Endothelial cell of umbilical vein (primary cell): ENCODE measurements around the gene DIP2A. TPM values are rescaled to one million over a fixed set of nuclear protein-coding genes. Genes with fewer than 3 reads are reported as not detected.

Experiments
- BruUV-seq: library from RNA; stranded (reverse); fragments of 400-500 nt; replicated peaks from 2 replicates; lab custom pipeline; 2021; lab: Mats Ljungman, UMichigan
- CTCF ChIA-PET: fragments of 300-600, 350-600 bp; sonication (Branson Sonifier 250); formaldehyde crosslinking; loops from one replicate; lab custom pipeline; 2021; ENCODE audit warnings: antibody characterized with exemption, inconsistent platforms; lab: Charles Lee
- POLR2A ChIA-PET: fragments of 300-600, 350-600 bp; sonication (Branson Sonifier 250); formaldehyde crosslinking; loops from one replicate; lab custom pipeline; 2021; ENCODE audit warnings: antibody characterized with exemption, inconsistent platforms; lab: Charles Lee
- DNase-seq: peaks from one replicate; pipeline ENCODE4 v3.0.0-alpha.2; 2011; ENCODE audit warnings: low read depth, low spot score
- FAIRE-seq: peaks from 2 replicates; lab custom pipeline; 2011; peaks lifted over from hg19 to GRCh38; lab: Jason Lieb, UNC
- H2AFZ ChIP-seq: 2 replicates; pipeline ENCODE4 v1.6.0; 2012; ENCODE audit warnings: low read depth, low read length, control low read depth, inconsistent platforms
- H3K27ac ChIP-seq: 2 replicates; pipeline ENCODE4 v1.5.1; 2011; ENCODE audit warnings: low read depth, mild to moderate bottlenecking, control low read depth, low read length, moderate library complexity; ENCODE audit not compliant: insufficient read depth
- H3K27me3 ChIP-seq, 2 experiments: 2 replicates each; pipeline versions ENCODE4 v1.6.0 to v1.6.1; 2011; ENCODE audit warnings: low read length in 2 of 2, mixed read lengths in 1 of 2; ENCODE audit not compliant: control insufficient read depth in 2 of 2, insufficient read depth in 2 of 2
- H3K36me3 ChIP-seq, 2 experiments: 2 replicates in 1 of 2; 3 replicates in 1 of 2; pipeline ENCODE4 v1.5.1; 2011; ENCODE audit warnings: low read length in 2 of 2, mild to moderate bottlenecking in 1 of 2, moderate library complexity in 1 of 2; ENCODE audit not compliant: control insufficient read depth in 2 of 2, insufficient read depth in 2 of 2; ENCODE audit errors: extremely low read depth in 1 of 2
- H3K4me1 ChIP-seq: 3 replicates; pipeline ENCODE4 v1.5.1; 2011; ENCODE audit warnings: mild to moderate bottlenecking, low read length; ENCODE audit not compliant: control insufficient read depth, insufficient read depth; ENCODE audit errors: extremely low read depth
- H3K4me2 ChIP-seq: 2 replicates; pipeline ENCODE4 v1.6.1; 2011; ENCODE audit warnings: low read length, control low read depth, mixed read lengths; ENCODE audit not compliant: insufficient read depth
- H3K4me3 ChIP-seq, 3 experiments: fragments of 200-600 bp in 1 of 3; sonication (generic), shearing (Covaris generic) in 1 of 3; replicated peaks in 1 of 3; 2 replicates each; pipeline ENCODE4 v1.5.1; 2011 to 2016; ENCODE audit warnings: control low read depth in 3 of 3, low read length in 3 of 3, mild to moderate bottlenecking in 2 of 3, inconsistent platforms in 1 of 3, low read depth in 1 of 3, moderate library complexity in 1 of 3; ENCODE audit not compliant: insufficient read depth in 1 of 3
- H3K79me2 ChIP-seq: 2 replicates; pipeline ENCODE4 v1.6.0; 2012; ENCODE audit warnings: low read length, inconsistent platforms; ENCODE audit not compliant: control insufficient read depth, insufficient read depth
- H3K9ac ChIP-seq: replicated peaks from 2 replicates; pipeline ENCODE3; 2011; ENCODE audit warnings: low read length, control low read depth; ENCODE audit not compliant: insufficient read depth; ENCODE audit errors: extremely low read depth
- H3K9me1 ChIP-seq: replicated peaks from 3 replicates; pipeline ENCODE4 v1.6.0; 2011; ENCODE audit warnings: mild to moderate bottlenecking, low read length; ENCODE audit not compliant: control insufficient read depth, insufficient read depth; ENCODE audit errors: extremely low read depth
- H3K9me3 ChIP-seq: replicated peaks from 2 replicates; pipeline ENCODE4 v1.5.1; 2012; ENCODE audit warnings: low read length, inconsistent platforms; ENCODE audit not compliant: control insufficient read depth, insufficient read depth
- H4K20me1 ChIP-seq: replicated peaks from 2 replicates; pipeline ENCODE3; 2011; ENCODE audit warnings: mild to moderate bottlenecking, low read length; ENCODE audit not compliant: control insufficient read depth, insufficient read depth; ENCODE audit errors: extremely low read depth
- EZH2 ChIP-seq: IDR thresholded peaks from 2 replicates; pipeline ENCODE4 v1.6.1; 2012; ENCODE audit warnings: borderline replicate concordance, low read depth, mild to moderate bottlenecking, moderate library complexity, low read length, inconsistent platforms; ENCODE audit not compliant: severe bottlenecking
- FOS ChIP-seq: IDR thresholded peaks from 2 replicates; pipeline ENCODE4 v1.6.1; 2011; ENCODE audit warnings: mild to moderate bottlenecking, low read length, moderate library complexity, borderline replicate concordance; ENCODE audit not compliant: insufficient read depth
- GATA2 ChIP-seq: IDR thresholded peaks from 2 replicates; pipeline ENCODE4 v1.7.0; 2011; ENCODE audit warnings: low read depth, mild to moderate bottlenecking, moderate library complexity, mixed read lengths, low read length; ENCODE audit not compliant: insufficient read length, insufficient read depth
- JUN ChIP-seq: IDR thresholded peaks from 2 replicates; pipeline ENCODE4 v1.6.1; 2011; ENCODE audit warnings: borderline replicate concordance, low read depth; ENCODE audit not compliant: insufficient read length, insufficient read depth
- MAX ChIP-seq: IDR thresholded peaks from 2 replicates; pipeline ENCODE4 v1.6.1; 2011; ENCODE audit not compliant: insufficient read depth, insufficient read length
- MYC ChIP-seq: IDR thresholded peaks from one replicate; pipeline ENCODE4 v1.6.1; 2011; ENCODE audit warnings: mild to moderate bottlenecking, low read depth, low read length
- POLR2A ChIP-seq: IDR thresholded peaks from 2 replicates; pipeline ENCODE4 v1.6.1; 2012; ENCODE audit warnings: low read depth, mild to moderate bottlenecking, control low read depth, low read length
- POLR2AphosphoS5 ChIP-seq: IDR thresholded peaks from 2 replicates; pipeline ENCODE4 v1.6.1; 2012; ENCODE audit warnings: low read depth, mild to moderate bottlenecking, control low read depth, low read length, moderate library complexity; ENCODE audit not compliant: insufficient read depth
- dilution Hi-C: fragments of 300-500 bp; cut with MboI; formaldehyde crosslinking; loops from one replicate; pipeline ENCODE4 v1.15.0; 2019; ENCODE audit warnings: low sequenced_read_pairs; ENCODE audit not compliant: extremely low pct_ligation_motif_present
- intact Hi-C: fragments of 100-400 bp; cut with micrococcal nuclease; formaldehyde crosslinking; loops from one replicate; pipeline ENCODE4 v1.10.0; 2022
- polyA plus RNA-seq, 4 experiments: library from polyadenylated mRNA; depleted of rRNA in 3 of 4; stranded (reverse) in 3 of 4; unstranded in 1 of 4; fragments of >200 nt; gene quantifications; 2 replicates each; pipeline versions ENCODE4 v1.2.1 to v1.2.3, GENCODE V29; 2011 to 2012; ENCODE audit warnings: missing spikeins in 1 of 4
- total RNA-seq: library from RNA; stranded (reverse); gene quantifications from 2 replicates; pipeline ENCODE4 v1.2.3, GENCODE V29; 2021
- TF ChIP-seq, protein P1 (sequence below), 2 donors: IDR thresholded peaks; 1 replicate in 1 of 2; 2 replicates in 1 of 2; pipeline ENCODE4 v1.5.1; 2011; ENCODE audit warnings: low read length in 2 of 2, mild to moderate bottlenecking in 2 of 2, moderate library complexity in 2 of 2, control low read depth in 1 of 2, inconsistent platforms in 1 of 2, low read depth in 1 of 2; ENCODE audit not compliant: insufficient read depth in 1 of 2; ENCODE audit errors: extremely low read depth in 1 of 2

The DIP2A gene
- total and polyA plus RNA-seq, 2 donors (not counting 3 experiments of a cell fraction or from before 2014, with no cell fraction given): 34.5 to 62.1 TPM

GRCh38 chr21:46438241-46438640, 20.4 kb upstream of the DIP2A start:
- no peak overlapping the region for H3K27ac ChIP-seq
- no peak for TF ChIP-seq POLR2AphosphoS5
- no peak for TF ChIP-seq POLR2A
- TF ChIP-seq, protein P1, sequence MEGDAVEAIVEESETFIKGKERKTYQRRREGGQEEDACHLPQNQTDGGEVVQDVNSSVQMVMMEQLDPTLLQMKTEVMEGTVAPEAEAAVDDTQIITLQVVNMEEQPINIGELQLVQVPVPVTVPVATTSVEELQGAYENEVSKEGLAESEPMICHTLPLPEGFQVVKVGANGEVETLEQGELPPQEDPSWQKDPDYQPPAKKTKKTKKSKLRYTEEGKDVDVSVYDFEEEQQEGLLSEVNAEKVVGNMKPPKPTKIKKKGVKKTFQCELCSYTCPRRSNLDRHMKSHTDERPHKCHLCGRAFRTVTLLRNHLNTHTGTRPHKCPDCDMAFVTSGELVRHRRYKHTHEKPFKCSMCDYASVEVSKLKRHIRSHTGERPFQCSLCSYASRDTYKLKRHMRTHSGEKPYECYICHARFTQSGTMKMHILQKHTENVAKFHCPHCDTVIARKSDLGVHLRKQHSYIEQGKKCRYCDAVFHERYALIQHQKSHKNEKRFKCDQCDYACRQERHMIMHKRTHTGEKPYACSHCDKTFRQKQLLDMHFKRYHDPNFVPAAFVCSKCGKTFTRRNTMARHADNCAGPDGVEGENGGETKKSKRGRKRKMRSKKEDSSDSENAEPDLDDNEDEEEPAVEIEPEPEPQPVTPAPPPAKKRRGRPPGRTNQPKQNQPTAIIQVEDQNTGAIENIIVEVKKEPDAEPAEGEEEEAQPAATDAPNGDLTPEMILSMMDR (IDR thresholded peaks at IDR 0.05; ENCODE audit: extremely low read depth in 1 of 2, insufficient read depth in 1 of 2, low read depth in 1 of 2, low read length in 2 of 2): no peak
- TF ChIP-seq EZH2: no peak
- no peak for TF ChIP-seq FOS
- TF ChIP-seq MAX: no peak
- TF ChIP-seq JUN: no peak
- TF ChIP-seq GATA2: no peak
- TF ChIP-seq MYC: no peak
- H3K9ac ChIP-seq: no peak overlapping the region
- H3K79me2 ChIP-seq: no peaks in the 10 kb centered on the region
- H4K20me1 ChIP-seq: no peaks in the 10 kb centered on the region
- H3K36me3 ChIP-seq: peaks cover 10 to 36% of the 10 kb centered on the region in 2 experiments
- ChIA-PET POLR2A (no interaction called here), CTCF (no interaction called here)
- no peak overlapping the region for H3K4me3 ChIP-seq
- no peak overlapping the region for H3K4me2 ChIP-seq
- H2AFZ ChIP-seq: no peak overlapping the region
- H3K4me1 ChIP-seq: no peaks in the 10 kb centered on the region
- FAIRE-seq (no peak), DNase-seq (no peak)
- dilution Hi-C loops (no loop called here), intact Hi-C loops (no loop called here)
- no TSS peak for BruUV-seq
- no peaks in the 10 kb centered on the region for H3K9me1 ChIP-seq
- H3K27me3 ChIP-seq: no peaks in the 10 kb centered on the region
- H3K9me3 ChIP-seq: no peaks in the 10 kb centered on the region
